Endothelial cell of umbilical vein (primary cell): ENCODE data around the gene PRKG1. TPM values are rescaled to one million over a fixed set of nuclear protein-coding genes. Genes with fewer than 3 reads are reported as not detected.
A peak's percentile ranks its signal among the peaks of the same experiment; 100 is the strongest.

ENCODE experiments used
- BruUV-seq: library from RNA; stranded (reverse); fragments of 400-500 nt; replicated peaks from 2 replicates; lab custom pipeline; 2021; lab: Mats Ljungman, UMichigan
- CTCF ChIA-PET: fragments of 300-600, 350-600 bp; sonication (Branson Sonifier 250); formaldehyde crosslinking; loops from one replicate; lab custom pipeline; 2021; ENCODE audit warnings: antibody characterized with exemption, inconsistent platforms; lab: Charles Lee
- POLR2A ChIA-PET: fragments of 300-600, 350-600 bp; sonication (Branson Sonifier 250); formaldehyde crosslinking; loops from one replicate; lab custom pipeline; 2021; ENCODE audit warnings: antibody characterized with exemption, inconsistent platforms; lab: Charles Lee
- DNase-seq: peaks from one replicate; pipeline ENCODE4 v3.0.0-alpha.2; 2011; ENCODE audit warnings: low read depth, low spot score
- FAIRE-seq: peaks from 2 replicates; lab custom pipeline; 2011; peaks lifted over from hg19 to GRCh38; lab: Jason Lieb, UNC
- H2AFZ ChIP-seq: 2 replicates; pipeline ENCODE4 v1.6.0; 2012; ENCODE audit warnings: low read depth, low read length, control low read depth, inconsistent platforms
- H3K27ac ChIP-seq: 2 replicates; pipeline ENCODE4 v1.5.1; 2011; ENCODE audit warnings: low read depth, mild to moderate bottlenecking, control low read depth, low read length, moderate library complexity; ENCODE audit not compliant: insufficient read depth
- H3K27me3 ChIP-seq, 2 experiments: 2 replicates each; pipeline versions ENCODE4 v1.6.0 to v1.6.1; 2011; ENCODE audit warnings: low read length in 2 of 2, mixed read lengths in 1 of 2; ENCODE audit not compliant: control insufficient read depth in 2 of 2, insufficient read depth in 2 of 2
- H3K36me3 ChIP-seq, 2 experiments: 2 replicates in 1 of 2; 3 replicates in 1 of 2; pipeline ENCODE4 v1.5.1; 2011; ENCODE audit warnings: low read length in 2 of 2, mild to moderate bottlenecking in 1 of 2, moderate library complexity in 1 of 2; ENCODE audit not compliant: control insufficient read depth in 2 of 2, insufficient read depth in 2 of 2; ENCODE audit errors: extremely low read depth in 1 of 2
- H3K4me1 ChIP-seq: 3 replicates; pipeline ENCODE4 v1.5.1; 2011; ENCODE audit warnings: mild to moderate bottlenecking, low read length; ENCODE audit not compliant: control insufficient read depth, insufficient read depth; ENCODE audit errors: extremely low read depth
- H3K4me2 ChIP-seq: 2 replicates; pipeline ENCODE4 v1.6.1; 2011; ENCODE audit warnings: low read length, control low read depth, mixed read lengths; ENCODE audit not compliant: insufficient read depth
- H3K4me3 ChIP-seq, 3 experiments: fragments of 200-600 bp in 1 of 3; sonication (generic), shearing (Covaris generic) in 1 of 3; replicated peaks in 1 of 3; 2 replicates each; pipeline ENCODE4 v1.5.1; 2011 to 2016; ENCODE audit warnings: control low read depth in 3 of 3, low read length in 3 of 3, mild to moderate bottlenecking in 2 of 3, inconsistent platforms in 1 of 3, low read depth in 1 of 3, moderate library complexity in 1 of 3; ENCODE audit not compliant: insufficient read depth in 1 of 3
- H3K79me2 ChIP-seq: 2 replicates; pipeline ENCODE4 v1.6.0; 2012; ENCODE audit warnings: low read length, inconsistent platforms; ENCODE audit not compliant: control insufficient read depth, insufficient read depth
- H3K9ac ChIP-seq: replicated peaks from 2 replicates; pipeline ENCODE3; 2011; ENCODE audit warnings: low read length, control low read depth; ENCODE audit not compliant: insufficient read depth; ENCODE audit errors: extremely low read depth
- H3K9me1 ChIP-seq: replicated peaks from 3 replicates; pipeline ENCODE4 v1.6.0; 2011; ENCODE audit warnings: mild to moderate bottlenecking, low read length; ENCODE audit not compliant: control insufficient read depth, insufficient read depth; ENCODE audit errors: extremely low read depth
- H3K9me3 ChIP-seq: replicated peaks from 2 replicates; pipeline ENCODE4 v1.5.1; 2012; ENCODE audit warnings: low read length, inconsistent platforms; ENCODE audit not compliant: control insufficient read depth, insufficient read depth
- H4K20me1 ChIP-seq: replicated peaks from 2 replicates; pipeline ENCODE3; 2011; ENCODE audit warnings: mild to moderate bottlenecking, low read length; ENCODE audit not compliant: control insufficient read depth, insufficient read depth; ENCODE audit errors: extremely low read depth
- EZH2 ChIP-seq: IDR thresholded peaks from 2 replicates; pipeline ENCODE4 v1.6.1; 2012; ENCODE audit warnings: borderline replicate concordance, low read depth, mild to moderate bottlenecking, moderate library complexity, low read length, inconsistent platforms; ENCODE audit not compliant: severe bottlenecking
- FOS ChIP-seq: IDR thresholded peaks from 2 replicates; pipeline ENCODE4 v1.6.1; 2011; ENCODE audit warnings: mild to moderate bottlenecking, low read length, moderate library complexity, borderline replicate concordance; ENCODE audit not compliant: insufficient read depth
- GATA2 ChIP-seq: IDR thresholded peaks from 2 replicates; pipeline ENCODE4 v1.7.0; 2011; ENCODE audit warnings: low read depth, mild to moderate bottlenecking, moderate library complexity, mixed read lengths, low read length; ENCODE audit not compliant: insufficient read length, insufficient read depth
- JUN ChIP-seq: IDR thresholded peaks from 2 replicates; pipeline ENCODE4 v1.6.1; 2011; ENCODE audit warnings: borderline replicate concordance, low read depth; ENCODE audit not compliant: insufficient read length, insufficient read depth
- MYC ChIP-seq: IDR thresholded peaks from one replicate; pipeline ENCODE4 v1.6.1; 2011; ENCODE audit warnings: mild to moderate bottlenecking, low read depth, low read length
- POLR2A ChIP-seq: IDR thresholded peaks from 2 replicates; pipeline ENCODE4 v1.6.1; 2012; ENCODE audit warnings: low read depth, mild to moderate bottlenecking, control low read depth, low read length
- POLR2AphosphoS5 ChIP-seq: IDR thresholded peaks from 2 replicates; pipeline ENCODE4 v1.6.1; 2012; ENCODE audit warnings: low read depth, mild to moderate bottlenecking, control low read depth, low read length, moderate library complexity; ENCODE audit not compliant: insufficient read depth
- dilution Hi-C: fragments of 300-500 bp; cut with MboI; formaldehyde crosslinking; loops from one replicate; pipeline ENCODE4 v1.15.0; 2019; ENCODE audit warnings: low sequenced_read_pairs; ENCODE audit not compliant: extremely low pct_ligation_motif_present
- intact Hi-C: fragments of 100-400 bp; cut with micrococcal nuclease; formaldehyde crosslinking; loops from one replicate; pipeline ENCODE4 v1.10.0; 2022
- polyA plus RNA-seq, 4 experiments: library from polyadenylated mRNA; depleted of rRNA in 3 of 4; stranded (reverse) in 3 of 4; unstranded in 1 of 4; fragments of >200 nt; gene quantifications; 2 replicates each; pipeline versions ENCODE4 v1.2.1 to v1.2.3, GENCODE V29; 2011 to 2012; ENCODE audit warnings: missing spikeins in 1 of 4
- total RNA-seq: library from RNA; stranded (reverse); gene quantifications from 2 replicates; pipeline ENCODE4 v1.2.3, GENCODE V29; 2021
- TF ChIP-seq, protein P1 (sequence below): IDR thresholded peaks from 2 replicates; pipeline ENCODE4 v1.6.1; 2011; ENCODE audit not compliant: insufficient read depth, insufficient read length
- TF ChIP-seq, protein P2 (sequence below), 2 donors: IDR thresholded peaks; 1 replicate in 1 of 2; 2 replicates in 1 of 2; pipeline ENCODE4 v1.5.1; 2011; ENCODE audit warnings: low read length in 2 of 2, mild to moderate bottlenecking in 2 of 2, moderate library complexity in 2 of 2, control low read depth in 1 of 2, inconsistent platforms in 1 of 2, low read depth in 1 of 2; ENCODE audit not compliant: insufficient read depth in 1 of 2; ENCODE audit errors: extremely low read depth in 1 of 2

The PRKG1 gene
- total and polyA plus RNA-seq, 2 donors (not counting 3 experiments of a cell fraction or from before 2014, with no cell fraction given), result 0.01 to 0.18 TPM

DNA sequence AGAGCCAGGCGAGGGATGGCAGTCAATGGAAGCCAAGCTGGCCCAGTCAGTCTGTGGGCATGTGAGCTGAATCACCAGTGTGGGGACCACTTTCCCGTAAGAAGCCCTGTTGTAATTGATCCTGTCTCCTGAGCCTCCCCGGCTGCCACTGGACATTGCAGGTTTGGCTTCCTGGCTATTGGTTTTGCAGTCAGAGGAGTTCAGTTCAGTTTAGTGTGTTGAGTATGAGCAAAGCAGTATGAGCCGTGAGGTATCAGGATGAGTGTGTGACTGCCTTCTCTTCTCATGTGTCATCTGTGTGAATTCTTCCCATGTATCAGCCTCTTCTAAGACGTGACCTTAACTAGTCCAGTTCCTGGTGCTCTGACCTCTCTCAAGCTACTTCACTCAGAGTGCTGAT is 227.4 kb downstream of the PRKG1 start:
- no peak overlapping the region for H3K4me2 ChIP-seq
- POLR2A ChIA-PET, result no interaction called here
- CTCF ChIA-PET, result no interaction called here
- no peak overlapping the region for H3K27ac ChIP-seq
- no peaks in the 10 kb centered on the region for H3K9me3 ChIP-seq
- dilution Hi-C loops (no loop called here), intact Hi-C loops (no loop called here)
- no peaks in the 10 kb centered on the region for H3K36me3 ChIP-seq
- FAIRE-seq (no peak), DNase-seq (peak; percentile 4)
- no peaks in the 10 kb centered on the region for H3K9me1 ChIP-seq
- H3K4me1 ChIP-seq, result no peaks in the 10 kb centered on the region
- H3K9ac ChIP-seq, result no peak overlapping the region
- no TSS peak for BruUV-seq
- no peaks in the 10 kb centered on the region for H3K79me2 ChIP-seq
- H3K4me3 ChIP-seq, result no peak overlapping the region
- H2AFZ ChIP-seq, result no peak overlapping the region
- no peaks in the 10 kb centered on the region for H3K27me3 ChIP-seq
- no peak for TF ChIP-seq GATA2
- no peak for TF ChIP-seq POLR2AphosphoS5
- TF ChIP-seq POLR2A, result no peak
- TF ChIP-seq FOS, result no peak
- TF ChIP-seq EZH2, result no peak
- TF ChIP-seq, protein P1, sequence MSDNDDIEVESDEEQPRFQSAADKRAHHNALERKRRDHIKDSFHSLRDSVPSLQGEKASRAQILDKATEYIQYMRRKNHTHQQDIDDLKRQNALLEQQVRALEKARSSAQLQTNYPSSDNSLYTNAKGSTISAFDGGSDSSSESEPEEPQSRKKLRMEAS, result no peak
- TF ChIP-seq, protein P2, sequence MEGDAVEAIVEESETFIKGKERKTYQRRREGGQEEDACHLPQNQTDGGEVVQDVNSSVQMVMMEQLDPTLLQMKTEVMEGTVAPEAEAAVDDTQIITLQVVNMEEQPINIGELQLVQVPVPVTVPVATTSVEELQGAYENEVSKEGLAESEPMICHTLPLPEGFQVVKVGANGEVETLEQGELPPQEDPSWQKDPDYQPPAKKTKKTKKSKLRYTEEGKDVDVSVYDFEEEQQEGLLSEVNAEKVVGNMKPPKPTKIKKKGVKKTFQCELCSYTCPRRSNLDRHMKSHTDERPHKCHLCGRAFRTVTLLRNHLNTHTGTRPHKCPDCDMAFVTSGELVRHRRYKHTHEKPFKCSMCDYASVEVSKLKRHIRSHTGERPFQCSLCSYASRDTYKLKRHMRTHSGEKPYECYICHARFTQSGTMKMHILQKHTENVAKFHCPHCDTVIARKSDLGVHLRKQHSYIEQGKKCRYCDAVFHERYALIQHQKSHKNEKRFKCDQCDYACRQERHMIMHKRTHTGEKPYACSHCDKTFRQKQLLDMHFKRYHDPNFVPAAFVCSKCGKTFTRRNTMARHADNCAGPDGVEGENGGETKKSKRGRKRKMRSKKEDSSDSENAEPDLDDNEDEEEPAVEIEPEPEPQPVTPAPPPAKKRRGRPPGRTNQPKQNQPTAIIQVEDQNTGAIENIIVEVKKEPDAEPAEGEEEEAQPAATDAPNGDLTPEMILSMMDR (IDR thresholded peaks at IDR 0.05; ENCODE audit: extremely low read depth in 1 of 2, insufficient read depth in 1 of 2, low read depth in 1 of 2, low read length in 2 of 2), result no peak
- no peak for TF ChIP-seq JUN
- TF ChIP-seq MYC, result no peak
- no peaks in the 10 kb centered on the region for H4K20me1 ChIP-seq
